ENCODE results near the gene FMN2.

The FMN2 gene

DNA sequence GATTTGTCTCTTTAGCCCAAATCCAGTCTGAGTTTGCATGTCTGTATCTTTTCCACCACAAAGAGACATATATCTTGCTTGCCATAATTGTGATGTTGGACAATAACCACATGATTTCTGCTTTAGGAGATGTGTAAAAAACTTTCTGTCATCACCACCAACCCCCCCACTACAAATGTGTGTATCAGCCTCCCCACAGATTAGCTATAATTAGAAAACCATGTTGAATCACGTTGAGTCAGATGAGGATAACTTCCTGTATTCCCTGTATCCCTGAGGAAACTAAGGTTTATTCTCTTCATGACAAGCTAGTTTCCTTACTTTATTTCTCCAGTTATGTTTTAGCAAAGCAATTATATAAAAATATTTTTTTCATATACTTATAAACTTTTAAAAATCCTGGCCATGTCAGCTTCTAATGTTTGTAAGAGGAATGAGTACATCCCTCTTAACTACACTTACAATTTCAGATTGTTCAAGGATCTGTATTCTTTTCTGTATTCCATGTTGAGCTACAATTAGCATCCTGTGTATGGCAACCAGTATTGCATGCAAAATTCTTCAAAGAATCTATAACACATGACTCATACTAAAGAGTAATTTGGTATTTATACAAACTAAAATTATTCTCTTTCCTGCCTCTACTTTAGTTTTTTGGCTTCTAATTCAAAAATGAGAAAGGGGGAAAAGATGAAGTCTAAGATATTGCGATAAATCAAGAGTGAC lies 143.0 kb downstream of the FMN2 start:
- no peak for DNase-seq (ENCODE audit: low spot score)
- TF ChIP-seq, protein P1, sequence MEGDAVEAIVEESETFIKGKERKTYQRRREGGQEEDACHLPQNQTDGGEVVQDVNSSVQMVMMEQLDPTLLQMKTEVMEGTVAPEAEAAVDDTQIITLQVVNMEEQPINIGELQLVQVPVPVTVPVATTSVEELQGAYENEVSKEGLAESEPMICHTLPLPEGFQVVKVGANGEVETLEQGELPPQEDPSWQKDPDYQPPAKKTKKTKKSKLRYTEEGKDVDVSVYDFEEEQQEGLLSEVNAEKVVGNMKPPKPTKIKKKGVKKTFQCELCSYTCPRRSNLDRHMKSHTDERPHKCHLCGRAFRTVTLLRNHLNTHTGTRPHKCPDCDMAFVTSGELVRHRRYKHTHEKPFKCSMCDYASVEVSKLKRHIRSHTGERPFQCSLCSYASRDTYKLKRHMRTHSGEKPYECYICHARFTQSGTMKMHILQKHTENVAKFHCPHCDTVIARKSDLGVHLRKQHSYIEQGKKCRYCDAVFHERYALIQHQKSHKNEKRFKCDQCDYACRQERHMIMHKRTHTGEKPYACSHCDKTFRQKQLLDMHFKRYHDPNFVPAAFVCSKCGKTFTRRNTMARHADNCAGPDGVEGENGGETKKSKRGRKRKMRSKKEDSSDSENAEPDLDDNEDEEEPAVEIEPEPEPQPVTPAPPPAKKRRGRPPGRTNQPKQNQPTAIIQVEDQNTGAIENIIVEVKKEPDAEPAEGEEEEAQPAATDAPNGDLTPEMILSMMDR (IDR thresholded peaks at IDR 0.05; ENCODE audit: extremely low read depth, insufficient read depth, missing control alignments): no peak
- in situ Hi-C loops (cut with MboI; ENCODE audit: low pct_unique_long_range_greater_than_20kb, low sequenced_read_pairs, unreplicated experiment): no loop called here

DNA sequence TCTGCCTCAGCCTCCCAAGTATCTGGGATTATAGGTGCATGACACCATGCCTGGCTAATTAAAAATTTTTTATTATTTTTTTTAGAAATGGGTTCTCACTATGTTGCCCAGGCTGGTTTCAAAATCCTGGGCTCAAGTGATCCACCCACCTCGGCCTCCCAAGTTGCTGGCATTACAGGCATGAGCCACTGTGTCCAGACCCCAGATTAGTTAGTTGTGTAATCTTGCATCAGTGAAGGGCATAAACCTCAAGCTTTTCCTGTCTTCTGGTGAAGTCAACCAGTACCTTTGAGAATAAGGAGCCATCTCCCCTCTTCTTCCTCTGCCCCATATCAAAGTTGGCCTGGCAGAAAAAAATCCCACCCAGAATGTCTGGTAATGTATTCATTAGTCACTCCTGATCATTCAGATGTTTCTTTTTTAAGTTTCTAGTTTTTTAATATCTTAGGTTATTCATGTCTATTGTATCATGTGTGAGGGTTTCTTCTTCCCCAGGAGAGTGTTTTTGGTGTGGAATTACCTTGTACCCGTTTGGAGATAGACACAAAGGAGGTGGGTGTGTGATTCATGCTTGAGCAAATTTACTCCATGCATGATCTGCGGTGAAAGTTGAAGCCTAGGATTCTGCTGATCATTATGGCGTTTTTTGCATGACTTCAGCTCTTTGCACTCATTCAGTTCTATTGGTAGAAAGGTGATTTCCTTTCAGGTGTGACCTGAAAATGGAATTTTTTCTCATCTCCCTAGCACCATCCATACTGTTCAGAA lies 144.0 kb downstream of the FMN2 start:
- in situ Hi-C loops (cut with MboI; ENCODE audit: low pct_unique_long_range_greater_than_20kb, low sequenced_read_pairs, unreplicated experiment): no loop called here
- DNase-seq (ENCODE audit: low spot score): no peak
- TF ChIP-seq, protein P1 (IDR thresholded peaks at IDR 0.05; ENCODE audit: extremely low read depth, insufficient read depth, missing control alignments): no peak

DNA sequence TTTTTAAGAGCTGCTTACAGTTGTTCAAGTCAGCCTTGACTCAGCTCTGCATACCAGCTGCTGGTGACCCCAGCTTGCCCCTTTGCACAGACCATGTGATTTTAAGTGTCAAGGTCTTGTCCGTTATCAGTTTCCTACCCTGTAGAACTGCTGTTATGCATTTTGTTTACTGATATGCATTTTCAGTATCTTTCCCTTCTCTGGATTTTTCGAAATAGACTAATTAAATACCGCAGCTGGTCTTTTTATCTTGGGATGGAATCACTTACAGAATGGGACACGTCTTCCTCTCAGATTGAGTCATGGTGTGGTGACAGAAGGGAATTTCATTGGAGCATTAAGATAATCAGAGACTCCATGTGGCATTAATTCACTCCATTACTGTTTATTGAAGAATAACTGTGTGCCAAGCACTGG lies 145.6 kb downstream of the FMN2 start:
- in situ Hi-C loops (cut with MboI; ENCODE audit: low pct_unique_long_range_greater_than_20kb, low sequenced_read_pairs, unreplicated experiment): no loop called here
- DNase-seq (ENCODE audit: low spot score): no peak
- TF ChIP-seq, protein P1 (IDR thresholded peaks at IDR 0.05; ENCODE audit: extremely low read depth, insufficient read depth, missing control alignments): no peak

DNA sequence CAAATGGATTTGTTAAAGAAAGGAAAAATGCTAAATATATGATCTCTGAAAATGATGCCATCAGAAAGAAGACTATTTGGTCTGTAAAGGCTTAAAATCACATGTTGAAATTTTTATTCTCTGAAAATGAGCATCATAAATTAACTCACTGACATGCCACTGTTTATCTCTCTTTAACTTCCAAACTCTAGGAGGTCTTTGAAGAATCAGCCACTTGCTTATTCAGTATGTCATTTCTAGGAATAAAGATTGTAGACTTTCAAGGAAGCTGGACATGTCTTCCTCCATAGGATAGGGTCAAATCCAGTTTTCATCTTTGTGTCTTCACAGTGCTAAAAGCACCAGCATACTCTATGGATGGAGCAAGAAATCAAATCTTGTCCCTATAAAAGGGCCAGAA lies 147.6 kb downstream of the FMN2 start:
- no peak for DNase-seq (ENCODE audit: low spot score)
- TF ChIP-seq, protein P1 (IDR thresholded peaks at IDR 0.05; ENCODE audit: extremely low read depth, insufficient read depth, missing control alignments): no peak
- in situ Hi-C loops (cut with MboI; ENCODE audit: low pct_unique_long_range_greater_than_20kb, low sequenced_read_pairs, unreplicated experiment): no loop called here

DNA sequence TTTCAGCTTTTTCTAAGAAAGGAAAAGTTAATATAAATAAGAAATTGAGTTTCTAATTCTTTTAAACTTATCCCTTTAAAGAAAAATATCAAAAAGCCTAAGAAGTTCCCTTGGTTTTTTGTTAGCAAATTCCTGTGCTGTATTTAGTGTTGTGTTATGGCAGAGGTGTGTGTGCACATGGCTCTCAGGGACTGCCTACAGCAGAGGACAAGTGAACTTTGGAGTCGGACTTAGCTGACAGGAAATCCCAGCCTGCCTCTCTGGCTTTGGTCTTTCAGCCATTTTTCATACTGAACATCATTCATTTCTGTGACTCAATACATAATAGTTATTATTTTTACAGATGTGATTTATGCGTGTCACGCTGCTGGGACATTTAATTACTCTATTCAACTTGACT lies 149.6 kb downstream of the FMN2 start:
- in situ Hi-C loops (cut with MboI; ENCODE audit: low pct_unique_long_range_greater_than_20kb, low sequenced_read_pairs, unreplicated experiment): no loop called here
- TF ChIP-seq, protein P1 (IDR thresholded peaks at IDR 0.05; ENCODE audit: extremely low read depth, insufficient read depth, missing control alignments): no peak
- no peak for DNase-seq (ENCODE audit: low spot score)

DNA sequence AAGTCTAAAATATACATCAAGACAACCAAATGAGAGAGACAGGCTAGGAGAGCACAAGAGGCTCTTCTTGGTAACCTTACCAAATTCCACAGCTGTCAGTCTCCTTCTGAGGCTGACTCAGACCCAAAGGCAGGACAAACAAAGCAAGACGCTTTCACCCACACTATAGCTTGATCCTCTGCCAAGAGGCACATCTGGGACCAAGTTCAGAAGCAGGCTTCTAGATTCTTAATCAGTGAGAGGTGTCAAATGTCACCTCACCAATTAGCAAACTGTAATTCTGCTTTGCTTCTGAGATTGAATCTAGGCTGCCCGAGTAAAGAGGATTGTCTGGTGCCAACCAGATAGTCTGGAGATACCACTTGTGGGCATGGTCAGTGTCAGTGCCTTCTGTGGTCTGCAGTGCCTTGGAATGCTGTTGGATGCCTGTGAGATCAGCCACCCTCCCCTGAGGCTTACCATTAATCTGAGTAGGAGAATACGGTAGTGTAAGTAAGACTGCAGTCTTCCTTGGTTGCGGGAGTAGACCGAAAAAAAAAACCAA lies 151.0 kb downstream of the FMN2 start:
- in situ Hi-C loops (cut with MboI; ENCODE audit: low pct_unique_long_range_greater_than_20kb, low sequenced_read_pairs, unreplicated experiment): no loop called here
- no peak for DNase-seq (ENCODE audit: low spot score)
- TF ChIP-seq, protein P1 (IDR thresholded peaks at IDR 0.05; ENCODE audit: extremely low read depth, insufficient read depth, missing control alignments): no peak
